HG02870 (cell line): ENCODE data around the gene EBF3.

Source experiments
- ATAC-seq: cut with Tn5 transposase; IDR thresholded peaks from one replicate; pipeline ENCODE4 v1.9.1; 2021; ENCODE audit warnings: mild to moderate bottlenecking, moderate library complexity; ENCODE audit not compliant: unreplicated experiment

Gene EBF3

GRCh38 chr10:129959544-129960480, 4.3 kb downstream of the EBF3 start:
- ATAC-seq = no peak

- ATAC-seq = no peak
These were observed 5.2 kb downstream of the EBF3 start for GRCh38 chr10:129958629-129959543.

- no peak for ATAC-seq
These were observed 5.9 kb downstream of the EBF3 start for GRCh38 chr10:129958148-129958628.

- no peak for ATAC-seq
These were observed 7.0 kb downstream of the EBF3 start for GRCh38 chr10:129956876-129957673.

GRCh38 chr10:129956286-129956670, 7.8 kb downstream of the EBF3 start:
- no peak for ATAC-seq

- no peak for ATAC-seq
These were observed 8.3 kb downstream of the EBF3 start for GRCh38 chr10:129955601-129956285.

GRCh38 chr10:129954492-129955315, 9.4 kb downstream of the EBF3 start:
- no peak for ATAC-seq

GRCh38 chr10:129953119-129954051, 10.7 kb downstream of the EBF3 start:
- ATAC-seq = no peak

GRCh38 chr10:129952378-129953118, 11.5 kb downstream of the EBF3 start:
- ATAC-seq = no peak

- no peak for ATAC-seq
These were observed 12.2 kb downstream of the EBF3 start for GRCh38 chr10:129951970-129952265.

GRCh38 chr10:129951101-129951969, 12.7 kb downstream of the EBF3 start:
- no peak for ATAC-seq

GRCh38 chr10:129950676-129951075, 13.4 kb downstream of the EBF3 start:
- ATAC-seq = no peak

GRCh38 chr10:129949891-129950291, 14.2 kb downstream of the EBF3 start:
- ATAC-seq = no peak

- ATAC-seq = no peak
These were observed 14.7 kb downstream of the EBF3 start for GRCh38 chr10:129949411-129949810.

GRCh38 chr10:129946859-129947258, 17.2 kb downstream of the EBF3 start:
- no peak for ATAC-seq

GRCh38 chr10:129945941-129946760, 17.9 kb downstream of the EBF3 start:
- no peak for ATAC-seq
